ENCODE measurements around the gene OR2J2. TPM values are rescaled to one million over a fixed set of nuclear protein-coding genes. Genes with fewer than 3 reads are reported as not detected.
"Not testable (repeated sequence)": the region's sequence is repeated elsewhere in the genome, so short reads cannot be mapped to it uniquely, and the experiment has no call there.

Gene OR2J2
- total RNA-seq, 1 donor from 2014 or later = not detected

- Mint-ChIP-seq H3K36me3 (ENCODE audit: low read depth) (no peaks in the 10 kb centered on the region), H3K27me3 (ENCODE audit: insufficient read depth) (peaks cover 2% of the 10 kb centered on the region), H3K4me3 (no peak overlapping the region), H3K27ac (no peak overlapping the region), H3K9me3 (no peaks in the 10 kb centered on the region), H3K4me1 (ENCODE audit: low read depth) (no peaks in the 10 kb centered on the region)
- intact Hi-C loops (cut with micrococcal nuclease) = no loop called here
- no peak for DNase-seq (ENCODE audit: low spot score)
These were observed 1.0 kb downstream of the OR2J2 start for GRCh38 chr6:29171736-29172135.

- no peak overlapping the region for H3K27ac Mint-ChIP-seq
- intact Hi-C loops (cut with micrococcal nuclease) = no loop called here
These were observed 12.9 kb downstream of the OR2J2 start for GRCh38 chr6:29183594-29183993.

GRCh38 chr6:29188659-29189058, 18.0 kb downstream of the OR2J2 start:
- H3K4me1 Mint-ChIP-seq (ENCODE audit: low read depth); H3K27ac Mint-ChIP-seq; H3K9me3 Mint-ChIP-seq; H3K36me3 Mint-ChIP-seq (ENCODE audit: low read depth); H3K4me3 Mint-ChIP-seq; H3K27me3 Mint-ChIP-seq (ENCODE audit: insufficient read depth); intact Hi-C loops (cut with micrococcal nuclease); DNase-seq (ENCODE audit: low spot score): not testable (repeated sequence)

More at GRCh38 chr6:29183594-29183993, 12.9 kb downstream of the OR2J2 start:
- Mint-ChIP-seq H3K27me3 (ENCODE audit: insufficient read depth) (peaks cover 2% of the 10 kb centered on the region), H3K4me3 (no peak overlapping the region), H3K9me3 (peaks cover 3% of the 10 kb centered on the region), H3K4me1 (ENCODE audit: low read depth) (no peaks in the 10 kb centered on the region), H3K36me3 (ENCODE audit: low read depth) (no peaks in the 10 kb centered on the region)
- no peak for DNase-seq (ENCODE audit: low spot score)

- DNase-seq (ENCODE audit: low spot score) = no peak
- no peak overlapping the region for H3K4me3 Mint-ChIP-seq
- H3K36me3 Mint-ChIP-seq (ENCODE audit: low read depth) = no peaks in the 10 kb centered on the region
- intact Hi-C loops (cut with micrococcal nuclease) = no loop called here
- no peaks in the 10 kb centered on the region for H3K27me3 Mint-ChIP-seq (ENCODE audit: insufficient read depth)
- no peak overlapping the region for H3K27ac Mint-ChIP-seq
- no peaks in the 10 kb centered on the region for H3K9me3 Mint-ChIP-seq
- H3K4me1 Mint-ChIP-seq (ENCODE audit: low read depth) = no peaks in the 10 kb centered on the region
These were observed 30.3 kb downstream of the OR2J2 start for GRCh38 chr6:29200767-29201662.

GRCh38 chr6:29201966-29202365, 31.3 kb downstream of the OR2J2 start:
- no peaks in the 10 kb centered on the region for H3K4me1 Mint-ChIP-seq (ENCODE audit: low read depth)

GRCh38 chr6:29211488-29211887, 40.8 kb downstream of the OR2J2 start:
- no peaks in the 10 kb centered on the region for H3K36me3 Mint-ChIP-seq (ENCODE audit: low read depth)
- no peaks in the 10 kb centered on the region for H3K27me3 Mint-ChIP-seq (ENCODE audit: insufficient read depth)
- DNase-seq (ENCODE audit: low spot score) = no peak
- no peak overlapping the region for H3K4me3 Mint-ChIP-seq
- H3K4me1 Mint-ChIP-seq (ENCODE audit: low read depth) = no peaks in the 10 kb centered on the region
- intact Hi-C loops (cut with micrococcal nuclease) = no loop called here
- no peaks in the 10 kb centered on the region for H3K9me3 Mint-ChIP-seq
- H3K27ac Mint-ChIP-seq = no peak overlapping the region

More at GRCh38 chr6:29201966-29202365, 31.3 kb downstream of the OR2J2 start:
- intact Hi-C loops (cut with micrococcal nuclease) = no loop called here
- H3K4me3 Mint-ChIP-seq = no peak overlapping the region
- DNase-seq (ENCODE audit: low spot score) = no peak
- no peaks in the 10 kb centered on the region for H3K27me3 Mint-ChIP-seq (ENCODE audit: insufficient read depth)
- no peaks in the 10 kb centered on the region for H3K36me3 Mint-ChIP-seq (ENCODE audit: low read depth)
- no peak overlapping the region for H3K27ac Mint-ChIP-seq
- no peaks in the 10 kb centered on the region for H3K9me3 Mint-ChIP-seq

GRCh38 chr6:29216528-29216927, 45.8 kb downstream of the OR2J2 start:
- intact Hi-C loops (cut with micrococcal nuclease) = no loop called here
- no peaks in the 10 kb centered on the region for H3K9me3 Mint-ChIP-seq
- H3K4me3 Mint-ChIP-seq = no peak overlapping the region
- H3K27me3 Mint-ChIP-seq (ENCODE audit: insufficient read depth) = no peaks in the 10 kb centered on the region
- no peaks in the 10 kb centered on the region for H3K36me3 Mint-ChIP-seq (ENCODE audit: low read depth)
- H3K27ac Mint-ChIP-seq = no peak overlapping the region
- no peak for DNase-seq (ENCODE audit: low spot score)
- H3K4me1 Mint-ChIP-seq (ENCODE audit: low read depth) = no peaks in the 10 kb centered on the region

- DNase-seq (ENCODE audit: low spot score); H3K27me3 Mint-ChIP-seq (ENCODE audit: insufficient read depth); H3K4me1 Mint-ChIP-seq (ENCODE audit: low read depth); intact Hi-C loops (cut with micrococcal nuclease); H3K9me3 Mint-ChIP-seq; H3K36me3 Mint-ChIP-seq (ENCODE audit: low read depth); H3K4me3 Mint-ChIP-seq; H3K27ac Mint-ChIP-seq: not testable (repeated sequence)
These were observed 46.5 kb downstream of the OR2J2 start for GRCh38 chr6:29217242-29217641.

- H3K4me1 Mint-ChIP-seq (ENCODE audit: low read depth); H3K36me3 Mint-ChIP-seq (ENCODE audit: low read depth); intact Hi-C loops (cut with micrococcal nuclease); H3K27ac Mint-ChIP-seq; H3K4me3 Mint-ChIP-seq; DNase-seq (ENCODE audit: low spot score); H3K9me3 Mint-ChIP-seq; H3K27me3 Mint-ChIP-seq (ENCODE audit: insufficient read depth): not testable (repeated sequence)
These were observed 47.3 kb downstream of the OR2J2 start for GRCh38 chr6:29218056-29218455.

Other genes starting within 250 kb of the OR2J2 start
- gene TRIM27, start 246.9 kb upstream of the OR2J2 start, total RNA-seq = 67.2 and 67.4 TPM in 2 replicates
- gene ZNF311, start 165.6 kb upstream of the OR2J2 start, total RNA-seq = 0.64 and 0.80 TPM in 2 replicates
- not detected in 2 replicates for gene OR2W1, start 125.7 kb upstream of the OR2J2 start, total RNA-seq
- not detected in 2 replicates for gene OR2B3, start 83.6 kb upstream of the OR2J2 start, total RNA-seq
- not detected in 2 replicates for gene OR2J1, start 71.4 kb upstream of the OR2J2 start, total RNA-seq
- gene OR2J3, start 62.8 kb upstream of the OR2J2 start, total RNA-seq = not detected in 2 replicates
- gene OR14J1, start 130.8 kb downstream of the OR2J2 start, total RNA-seq = not detected in 2 replicates
- gene OR5V1, start 198.0 kb downstream of the OR2J2 start, total RNA-seq = not detected in 2 replicates
- gene OR12D3, start 204.4 kb downstream of the OR2J2 start, total RNA-seq = not detected in 2 replicates
- gene OR12D2, start 224.7 kb downstream of the OR2J2 start, total RNA-seq = not detected in 2 replicates
- gene OR12D1, start 244.0 kb downstream of the OR2J2 start, total RNA-seq = not detected in 2 replicates